Effector CD4-positive, alpha-beta T cell (primary cell): Measurements from ENCODE around the gene SH3GLB2.
"Not testable (repeated sequence)": the region's sequence is repeated elsewhere in the genome, so short reads cannot be mapped to it uniquely, and the experiment has no call there.

Experiments used
- DNase-seq: peaks from one replicate; pipeline ENCODE4 v3.0.0-alpha.2; 2020

SH3GLB2 gene

DNA sequence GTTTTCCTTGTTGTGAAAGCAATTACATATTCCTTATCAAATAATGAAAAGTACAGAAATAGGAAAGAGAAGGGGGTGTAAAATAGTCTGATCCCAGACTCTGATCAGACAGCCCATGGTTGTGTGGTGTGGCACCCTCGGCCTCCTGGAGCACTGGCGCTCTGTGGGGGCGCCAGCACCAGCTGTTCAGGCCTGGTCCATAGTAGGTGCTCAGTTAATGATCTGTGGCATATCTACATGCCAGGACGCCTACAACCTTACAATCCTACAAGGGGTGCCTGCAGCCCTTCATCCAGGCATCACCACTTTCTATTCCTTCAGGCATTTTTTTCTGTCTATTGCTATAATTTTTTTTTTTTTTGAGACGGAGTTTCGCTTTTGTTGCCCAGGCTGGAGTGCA is 24.9 kb upstream of the SH3GLB2 start:
- no peak for DNase-seq

DNA sequence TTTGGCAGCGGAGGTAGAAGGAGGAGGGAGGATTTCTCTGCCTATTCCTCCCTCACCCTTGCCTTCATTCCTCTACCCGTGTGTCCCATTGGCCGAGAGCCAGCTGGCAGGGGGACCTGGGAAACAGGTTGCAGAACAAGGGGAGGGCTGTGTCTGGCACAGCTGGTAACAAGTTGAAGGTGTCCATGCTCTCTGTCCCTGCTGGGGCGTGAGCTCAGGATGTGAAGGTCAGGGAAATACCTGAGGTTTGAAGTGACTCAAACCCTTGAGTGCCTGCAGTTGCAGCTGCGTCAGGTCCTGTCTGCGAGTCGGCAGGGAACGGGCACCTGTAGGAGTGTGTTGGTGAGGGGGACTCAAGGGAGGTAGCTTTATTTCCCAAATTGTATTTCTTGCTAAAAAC is 24.5 kb upstream of the SH3GLB2 start:
- DNase-seq, result no peak

DNA sequence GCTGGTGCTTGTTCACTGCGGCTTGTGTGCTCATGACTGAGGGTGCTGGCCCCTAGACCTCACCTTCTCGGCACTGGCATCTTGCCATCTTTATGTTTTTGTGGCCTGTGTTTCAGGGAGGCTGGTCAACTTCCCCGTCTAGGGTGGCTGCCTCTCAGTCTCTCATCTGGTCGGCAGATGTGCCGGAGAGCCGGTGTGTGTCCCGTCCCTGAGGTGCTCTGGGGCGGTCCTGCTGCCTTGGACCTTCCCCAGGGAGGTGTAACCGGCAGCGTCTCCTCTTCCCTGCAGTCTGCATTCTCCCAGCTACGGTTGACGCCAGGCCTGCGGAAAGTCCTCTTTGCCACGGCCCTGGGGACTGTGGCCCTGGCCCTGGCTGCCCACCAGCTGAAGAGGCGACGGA is 13.9 kb upstream of the SH3GLB2 start:
- DNase-seq, result no peak

DNA sequence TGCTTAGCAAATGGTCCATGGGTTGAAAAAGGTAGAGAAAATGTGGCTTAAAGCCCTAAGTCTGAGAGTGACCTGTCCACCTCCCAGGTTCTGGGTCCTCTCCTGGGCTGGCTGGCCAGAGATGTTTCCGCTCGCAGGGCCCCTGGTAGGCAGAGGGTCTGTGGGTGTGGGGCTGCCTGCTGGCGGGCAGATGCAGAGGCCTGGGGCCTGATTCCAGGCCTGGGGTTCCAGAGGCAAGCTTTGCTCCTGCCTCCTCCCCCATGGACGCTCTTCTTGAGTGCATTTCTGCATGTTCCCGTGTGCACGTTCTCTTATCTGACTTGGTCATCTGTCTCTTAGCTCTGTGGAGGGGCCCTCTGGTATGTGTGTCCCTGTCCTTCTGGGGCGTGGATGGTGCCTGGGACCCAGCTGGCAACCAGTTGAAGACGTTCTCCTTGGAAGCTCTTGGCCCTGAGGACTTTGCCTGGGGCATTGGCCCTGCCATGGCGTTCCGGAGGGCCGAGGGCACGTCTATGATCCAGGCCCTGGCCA is 12.0 kb upstream of the SH3GLB2 start:
- DNase-seq, result no peak

DNA sequence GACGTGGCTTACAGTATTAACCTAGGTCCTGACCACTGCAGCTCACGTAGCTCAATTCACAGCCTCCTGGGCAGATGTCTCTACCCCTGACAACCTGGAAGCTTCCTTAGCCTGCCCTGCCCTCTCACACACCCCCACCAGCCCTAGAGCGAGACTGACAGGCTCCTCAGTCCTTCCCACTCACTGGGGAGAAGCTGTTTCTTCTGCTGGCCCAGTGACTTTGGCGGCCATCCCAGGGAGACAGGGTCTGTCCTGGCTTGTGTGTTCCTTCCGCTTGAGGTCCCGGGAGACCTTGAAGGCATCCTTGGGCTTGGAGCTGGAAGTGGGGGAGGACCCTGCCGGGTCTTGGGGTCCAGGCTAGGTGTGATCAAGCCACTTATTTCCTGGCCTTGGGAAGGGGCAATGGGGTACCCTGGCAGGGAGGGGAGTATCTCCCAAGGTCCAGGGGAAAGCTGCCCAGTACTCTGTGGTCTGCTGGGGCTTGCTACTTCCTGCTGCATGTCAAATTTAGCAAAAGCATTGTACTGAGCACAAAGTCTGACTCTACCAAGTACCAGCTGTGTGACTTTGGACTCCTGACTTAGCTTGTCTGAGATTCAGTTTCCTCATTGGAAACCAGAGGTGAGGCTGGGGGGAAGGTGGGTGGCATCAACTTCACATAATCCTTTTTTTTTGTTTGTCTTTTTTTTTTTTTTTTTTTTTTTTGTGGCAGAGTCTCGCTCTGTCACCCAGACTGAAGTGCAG is 10.2 kb upstream of the SH3GLB2 start:
- no peak for DNase-seq

DNA sequence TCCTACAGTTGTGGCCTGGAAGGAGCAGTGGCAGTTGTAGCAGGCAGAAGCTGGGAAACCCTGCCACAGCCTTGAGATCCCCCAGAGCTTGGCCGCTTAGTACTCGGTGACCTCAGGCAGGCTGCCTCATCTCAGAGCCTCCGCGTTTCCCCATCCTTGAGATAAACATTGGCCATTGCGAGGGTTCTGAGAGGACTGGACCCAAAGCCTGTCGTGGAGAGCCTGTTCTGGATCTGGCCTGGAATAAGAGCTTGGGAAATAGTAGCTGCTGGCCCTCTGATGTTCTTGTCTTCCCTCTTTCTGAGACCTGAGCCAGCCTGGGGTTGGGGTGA is 9.6 kb upstream of the SH3GLB2 start:
- DNase-seq, result no peak

GRCh38 chr9:129036923-129037766 is 9.0 kb upstream of the SH3GLB2 start:
- DNase-seq, result no peak

GRCh38 chr9:129036241-129036922 is 8.3 kb upstream of the SH3GLB2 start, which contains the start of gene MIGA2:
MIGA2 (plus strand) TSS chr9:129036626; CDS start chr9:129040595, 3,969 bp downstream.
- DNase-seq, result peak; percentile 89

- DNase-seq, result not testable (repeated sequence)
Measured at GRCh38 chr9:129035838-129036237, 7.7 kb upstream of the SH3GLB2 start.

- no peak for DNase-seq
Measured at GRCh38 chr9:129033216-129033615, 5.1 kb upstream of the SH3GLB2 start.

- DNase-seq, result no peak
Measured at GRCh38 chr9:129032541-129033159, 4.5 kb upstream of the SH3GLB2 start.

- no peak for DNase-seq
Measured at GRCh38 chr9:129031514-129031913, 3.4 kb upstream of the SH3GLB2 start.

DNA sequence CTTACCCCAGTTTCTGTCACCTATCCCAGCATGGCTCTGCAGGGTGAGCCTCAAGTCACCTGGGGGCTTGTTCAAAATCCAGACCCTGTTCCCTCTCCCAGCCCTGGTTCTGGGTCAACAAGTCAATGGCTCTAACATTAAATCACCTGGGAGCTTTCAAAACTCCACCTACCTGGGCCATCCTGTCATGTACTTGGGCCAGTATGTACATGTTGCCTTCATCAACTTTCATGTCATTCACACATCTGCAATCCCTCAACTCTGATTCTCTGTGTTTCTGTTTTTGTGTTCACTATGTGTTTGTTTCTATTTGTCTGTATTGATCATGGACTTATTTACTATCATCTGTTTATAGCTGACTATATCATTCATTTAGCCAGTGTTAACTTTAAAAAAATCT is 2.1 kb upstream of the SH3GLB2 start:
- no peak for DNase-seq

DNA sequence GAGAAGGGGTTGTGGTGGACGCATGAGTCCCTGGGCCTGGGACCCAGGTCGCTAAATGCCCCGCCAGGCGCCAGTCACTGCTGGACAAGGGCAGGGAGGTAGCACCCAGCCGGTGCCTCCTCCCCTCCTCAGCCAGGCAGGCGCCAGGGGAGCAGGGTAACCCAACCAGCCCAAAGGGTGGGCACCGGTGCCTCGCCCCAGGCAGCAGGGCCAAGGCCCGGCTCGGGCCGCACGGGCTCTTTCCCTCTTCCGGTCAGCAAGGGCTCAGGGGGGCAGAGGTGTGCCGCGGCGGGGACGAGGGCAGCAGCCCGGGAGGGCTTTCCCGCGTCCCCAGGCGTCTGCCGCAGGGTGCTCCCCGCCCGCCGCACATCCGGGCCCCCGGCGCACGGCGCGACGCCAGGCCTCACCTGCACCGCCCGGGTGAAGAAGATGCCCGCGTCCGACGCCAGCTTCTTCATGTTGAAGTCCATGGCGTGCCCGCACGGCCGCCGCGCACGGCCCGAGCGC is 393 bp downstream of the SH3GLB2 start:
- peak; percentile 63 for DNase-seq

DNA sequence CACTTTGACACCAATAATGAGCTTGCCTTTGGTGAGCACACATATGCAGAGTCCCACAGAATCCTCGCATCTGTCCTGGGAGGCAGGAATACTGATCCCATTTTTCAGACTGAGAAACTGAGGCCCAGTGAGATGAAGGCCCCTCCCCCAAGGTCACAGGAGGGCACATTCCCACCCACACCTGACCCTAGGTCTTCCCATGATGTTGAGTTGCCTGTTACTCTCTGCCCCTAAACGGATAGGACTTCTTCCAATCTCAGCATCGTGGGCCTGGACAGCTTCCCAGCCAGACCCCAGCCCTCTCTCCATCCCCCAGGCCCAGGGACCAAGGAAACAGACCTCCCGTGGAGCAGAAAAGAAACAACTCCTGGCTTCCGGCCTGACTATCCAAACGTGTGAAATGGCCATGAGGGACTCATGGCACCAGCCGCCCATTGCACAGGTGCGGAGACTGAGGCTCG is 877 bp downstream of the SH3GLB2 start:
- no peak for DNase-seq

- DNase-seq, result no peak
Measured at GRCh38 chr9:129026442-129027223, 1.5 kb downstream of the SH3GLB2 start.

DNA sequence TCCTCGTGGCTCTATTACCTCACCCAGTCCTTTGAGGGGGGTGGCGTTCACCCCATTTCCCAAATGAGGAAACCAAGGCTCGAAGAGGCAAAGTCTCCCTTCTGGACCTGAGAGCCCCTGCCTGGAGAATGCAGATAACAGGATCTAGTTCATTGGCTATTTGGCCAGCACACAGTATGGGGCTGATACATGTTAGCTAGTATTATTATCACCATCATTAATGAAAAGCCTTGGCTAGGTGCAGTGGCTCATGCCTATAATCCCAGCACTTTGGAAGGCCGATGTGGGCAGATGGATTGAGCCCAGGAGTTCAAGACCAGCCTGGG is 4.3 kb downstream of the SH3GLB2 start:
- DNase-seq, result no peak

DNA sequence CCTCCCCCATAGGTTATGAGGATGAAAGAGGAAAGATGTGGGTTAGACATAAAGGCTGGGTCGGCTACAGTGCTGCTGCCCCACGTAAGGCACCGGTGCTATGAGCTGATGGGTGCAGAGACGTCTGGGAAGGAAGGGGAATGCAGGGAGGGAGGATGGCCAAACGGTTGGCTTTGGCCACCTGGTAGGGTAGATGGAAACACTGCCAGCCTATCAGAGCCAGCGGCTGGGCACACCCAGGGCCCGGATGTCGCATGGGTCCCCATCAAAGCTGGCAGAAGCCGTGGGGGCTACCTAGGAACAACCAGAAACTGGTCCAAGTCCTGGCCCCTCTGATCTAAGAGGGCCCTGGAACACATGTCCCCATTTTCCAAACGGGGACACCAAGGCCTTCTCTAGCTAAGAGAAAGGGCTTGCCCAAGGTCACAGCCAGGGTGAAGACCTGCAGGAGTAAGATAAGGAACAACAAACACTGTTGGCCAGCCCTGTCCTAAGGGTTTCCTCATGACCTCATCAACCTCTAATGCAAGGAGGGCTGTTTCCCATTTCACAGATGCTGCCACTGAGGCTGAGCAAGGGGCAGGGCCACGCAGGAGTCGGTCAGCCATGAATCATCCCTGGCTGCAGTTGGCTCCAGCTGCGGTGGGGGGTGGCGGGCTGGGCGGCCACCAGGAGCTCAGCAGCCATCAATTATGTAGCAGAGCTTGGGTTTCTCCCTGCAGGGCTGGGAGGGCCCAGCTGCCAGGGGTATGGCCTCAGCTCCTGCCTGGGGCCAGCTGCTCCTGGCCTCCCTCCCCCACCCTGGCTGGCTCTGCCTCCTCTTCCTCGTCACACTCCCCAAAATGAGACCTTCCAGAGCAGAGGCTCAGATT is 4.9 kb downstream of the SH3GLB2 start:
- no peak for DNase-seq

DNA sequence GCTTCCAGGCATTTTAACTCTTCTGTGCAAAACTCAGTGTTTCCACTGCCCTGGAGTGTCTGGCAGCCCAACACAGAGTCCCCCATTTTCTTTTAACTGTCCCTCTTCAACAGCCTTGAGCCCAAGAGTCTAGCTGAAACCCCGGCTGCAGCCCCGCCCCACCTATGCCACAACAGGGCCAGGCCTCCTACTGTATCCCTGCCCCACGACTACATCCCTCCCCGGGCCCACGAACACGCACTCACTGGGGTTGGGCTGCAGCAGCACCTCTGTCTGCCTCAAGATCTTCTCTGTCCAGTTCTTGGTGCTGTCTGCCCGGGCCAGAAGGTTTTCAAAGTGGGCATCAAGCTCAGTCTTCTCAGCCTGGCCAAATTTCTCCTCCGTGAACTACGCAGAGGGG is 6.1 kb downstream of the SH3GLB2 start:
- no peak for DNase-seq

GRCh38 chr9:129021091-129021490 is 7.0 kb downstream of the SH3GLB2 start:
- no peak for DNase-seq

GRCh38 chr9:129014608-129015007 is 13.5 kb downstream of the SH3GLB2 start:
- no peak for DNase-seq
